Hepatocyte (in vitro differentiated cells): ENCODE results near the gene MT1E. TPM values are rescaled to one million over a fixed set of nuclear protein-coding genes. Genes with fewer than 3 reads are reported as not detected.

ENCODE experiments used
- DNase-seq: peaks from one replicate; pipeline ENCODE4 v3.0.0-alpha.2; 2016; ENCODE audit warnings: low spot score
- H2AFZ ChIP-seq: fragments of 200-600 bp; sonication (generic); 2 replicates; pipeline ENCODE4 v1.6.0; 2016; ENCODE audit warnings: antibody characterized with exemption, mild to moderate bottlenecking
- H3K27ac ChIP-seq: fragments of 200-600 bp; sonication (generic); 2 replicates; pipeline ENCODE4 v1.5.1; 2016; ENCODE audit warnings: mild to moderate bottlenecking
- H3K27me3 ChIP-seq: fragments of 200-600 bp; sonication (generic); 2 replicates; pipeline ENCODE4 v1.6.1; 2016
- H3K36me3 ChIP-seq: fragments of 200-600 bp; sonication (generic); replicated peaks from 2 replicates; pipeline ENCODE4 v1.5.1; 2016; ENCODE audit warnings: low read depth; ENCODE audit not compliant: insufficient read depth
- H3K4me1 ChIP-seq: fragments of 200-600 bp; sonication (generic); 2 replicates; pipeline ENCODE4 v1.5.1; 2016; ENCODE audit warnings: mild to moderate bottlenecking, moderate library complexity; ENCODE audit not compliant: insufficient read depth
- H3K4me2 ChIP-seq: fragments of 200-600 bp; sonication (generic); 2 replicates; pipeline ENCODE4 v1.6.0; 2016
- H3K4me3 ChIP-seq: fragments of 200-600 bp; sonication (generic); 2 replicates; pipeline ENCODE4 v1.5.1; 2016; ENCODE audit warnings: mild to moderate bottlenecking
- H3K79me2 ChIP-seq: fragments of 200-600 bp; sonication (generic); 2 replicates; pipeline ENCODE4 v1.6.0; 2017; ENCODE audit warnings: mild to moderate bottlenecking
- H3K9me2 ChIP-seq: fragments of 200-600 bp; sonication (generic); replicated peaks from 2 replicates; pipeline ENCODE4 v1.6.0; 2017; ENCODE audit warnings: mild to moderate bottlenecking; ENCODE audit not compliant: insufficient read depth
- H3K9me3 ChIP-seq: fragments of 200-600 bp; sonication (generic); 2 replicates; pipeline ENCODE4 v1.5.1; 2016; ENCODE audit warnings: low read depth, mild to moderate bottlenecking
- H4K20me1 ChIP-seq: fragments of 200-600 bp; sonication (generic); 2 replicates; pipeline ENCODE4 v1.6.0; 2016; ENCODE audit warnings: mild to moderate bottlenecking; ENCODE audit not compliant: insufficient read depth, poor library complexity, severe bottlenecking
- CTCF ChIP-seq: fragments of 200-600 bp; sonication (generic); IDR thresholded peaks from 2 replicates; pipeline ENCODE4 v1.5.1; 2016; ENCODE audit warnings: antibody characterized with exemption, mild to moderate bottlenecking; ENCODE audit not compliant: poor library complexity
- EZH2 ChIP-seq: fragments of 200-600 bp; sonication (generic); IDR thresholded peaks from 2 replicates; pipeline ENCODE4 v1.6.1; 2016; ENCODE audit warnings: antibody characterized with exemption, mild to moderate bottlenecking, borderline replicate concordance
- EZH2phosphoT487 ChIP-seq: fragments of 200-600 bp; sonication (generic); IDR thresholded peaks from one replicate; pipeline ENCODE4 v1.6.1; 2018; ENCODE audit warnings: antibody characterized with exemption, mild to moderate bottlenecking, low read depth, moderate library complexity; ENCODE audit not compliant: unreplicated experiment, severe bottlenecking
- WGBS: methylation state at CpG from one replicate; pipeline ENCODE4 v1.1.6; 2016; ENCODE audit warnings: low lambda C conversion rate; ENCODE audit errors: missing lambda C conversion rate; 5-methylcytosine and 5-hydroxymethylcytosine counted together
- polyA plus RNA-seq: library from polyadenylated mRNA; unstranded; fragments of >200 nt; fragmentation: Nextera tagmentation; extraction: Ambion mirVana; gene quantifications from 2 replicates; pipeline ENCODE4 v1.2.1, GENCODE V29; 2016
- total RNA-seq: library from RNA; depleted of rRNA; stranded (reverse); fragments of >200 nt; gene quantifications from 2 replicates; pipeline ENCODE4 v1.2.3, GENCODE V29; 2014

The MT1E gene
- total and polyA plus RNA-seq, 2 experiments from 2014 or later = 65.5 to 121 TPM

DNA sequence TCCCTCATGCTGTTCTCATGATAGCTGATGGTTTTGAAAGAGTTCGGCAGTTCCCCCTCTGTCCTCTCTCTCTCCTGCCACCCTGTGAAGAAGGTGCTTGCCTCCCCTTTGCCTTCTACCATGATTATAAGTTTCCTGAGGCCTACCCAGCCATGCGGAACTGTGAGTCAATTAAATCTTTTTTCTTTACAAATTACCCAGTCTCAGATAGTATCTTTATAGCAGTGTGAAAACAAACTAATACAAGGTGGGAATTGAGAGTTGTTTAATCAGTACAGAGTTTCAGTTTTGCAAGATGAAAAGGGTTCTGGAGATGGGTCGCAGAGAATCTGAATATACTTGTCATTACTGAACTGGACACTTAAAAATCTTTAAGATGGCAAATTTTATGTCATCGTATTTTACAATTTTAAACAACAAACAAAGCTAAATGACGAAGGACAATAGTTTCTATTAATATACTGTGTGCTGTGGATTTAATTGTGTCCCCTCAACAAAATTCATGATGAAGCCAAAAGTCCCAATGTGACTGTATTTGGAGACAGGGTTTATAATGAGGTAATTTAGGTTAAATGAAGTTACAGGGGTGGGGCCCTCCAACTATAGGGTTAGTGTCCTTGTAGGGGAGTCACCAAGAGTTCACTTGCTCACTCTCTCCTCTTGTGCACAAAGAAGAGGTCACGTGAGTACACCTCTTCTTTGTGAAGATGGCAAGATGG is 31.8 kb upstream of the MT1E start:
- no peak for TF ChIP-seq EZH2phosphoT487
- TF ChIP-seq CTCF = no peak
- no peak for TF ChIP-seq EZH2
- H3K4me1 ChIP-seq = peaks cover 3% of the 10 kb centered on the region
- H3K9me2 ChIP-seq = no peaks in the 10 kb centered on the region
- no peak overlapping the region for H3K4me3 ChIP-seq
- no peaks in the 10 kb centered on the region for H3K9me3 ChIP-seq
- H3K27me3 ChIP-seq = peaks cover 26% of the 10 kb centered on the region
- H2AFZ ChIP-seq = no peak overlapping the region
- WGBS = 79% methylated on average over 6 of the region's 6 CpGs
- no peak overlapping the region for H3K27ac ChIP-seq
- no peak for DNase-seq
- H3K79me2 ChIP-seq = no peaks in the 10 kb centered on the region
- no peaks in the 10 kb centered on the region for H4K20me1 ChIP-seq
- no peaks in the 10 kb centered on the region for H3K36me3 ChIP-seq
- no peak overlapping the region for H3K4me2 ChIP-seq

- no peak overlapping the region for H2AFZ ChIP-seq
- H3K9me2 ChIP-seq = no peaks in the 10 kb centered on the region
- no peak for TF ChIP-seq EZH2
- no peak for TF ChIP-seq CTCF
- TF ChIP-seq EZH2phosphoT487 = no peak
Measured at GRCh38 chr16:56594292-56594619, 31.3 kb upstream of the MT1E start.

GRCh38 chr16:56600398-56600999 is 25.1 kb upstream of the MT1E start:
- Histone ChIP-seq H3K4me2 (no peak overlapping the region), H3K9me3 (no peaks in the 10 kb centered on the region), H3K9me2 (no peaks in the 10 kb centered on the region), H4K20me1 (no peaks in the 10 kb centered on the region), H3K79me2 (no peaks in the 10 kb centered on the region), H3K4me1 (no peaks in the 10 kb centered on the region), H2AFZ (no peak overlapping the region), H3K27me3 (peaks cover 4% of the 10 kb centered on the region), H3K27ac (no peak overlapping the region), H3K4me3 (no peak overlapping the region), H3K36me3 (no peaks in the 10 kb centered on the region)
- TF ChIP-seq EZH2phosphoT487 = no peak
- TF ChIP-seq EZH2 = no peak
- TF ChIP-seq CTCF = peak; percentile 51
- WGBS = 46% methylated on average over 8 of the region's 8 CpGs
- DNase-seq = peak; percentile 39

More at GRCh38 chr16:56594292-56594619, 31.3 kb upstream of the MT1E start:
- H3K4me2 ChIP-seq = no peak overlapping the region
- H3K27ac ChIP-seq = no peak overlapping the region
- DNase-seq = no peak
- H3K27me3 ChIP-seq = peaks cover 22% of the 10 kb centered on the region
- no peaks in the 10 kb centered on the region for H3K9me3 ChIP-seq
- no peak overlapping the region for H3K4me3 ChIP-seq
- peaks cover 3% of the 10 kb centered on the region for H3K4me1 ChIP-seq
- H3K79me2 ChIP-seq = no peaks in the 10 kb centered on the region
- H3K36me3 ChIP-seq = no peaks in the 10 kb centered on the region
- no peaks in the 10 kb centered on the region for H4K20me1 ChIP-seq
- WGBS = 90% methylated on average over 5 of the region's 5 CpGs
